HS-5 (cell line): ENCODE results near the gene ASB7.
"Not testable (repeated sequence)": the region's sequence is repeated elsewhere in the genome, so short reads cannot be mapped to it uniquely, and the experiment has no call there.

Experiments
- DNase-seq: peaks from one replicate; pipeline ENCODE4 v3.0.0-alpha.2; 2012; ENCODE audit warnings: low read depth

Gene ASB7

GRCh38 chr15:100602064-100602822 lies at the start of gene ASB7, which contains the start of gene LINS1:
Gene ASB7, plus strand, starts transcription at chr15:100602589. Its CDS starts 9,628 bp downstream, at chr15:100612217.
Gene LINS1, minus strand, starts transcription at chr15:100602184. Its CDS starts 21,342 bp downstream, at chr15:100580842.
- DNase-seq = peak; percentile 100

GRCh38 chr15:100553468-100553867 lies 48.9 kb upstream of the ASB7 start:
- no peak for DNase-seq

- DNase-seq = no peak
Measured at GRCh38 chr15:100558771-100559254, 43.6 kb upstream of the ASB7 start.

GRCh38 chr15:100559330-100559729 lies 43.1 kb upstream of the ASB7 start:
- DNase-seq = no peak

GRCh38 chr15:100560323-100560722 lies 42.1 kb upstream of the ASB7 start:
- no peak for DNase-seq

GRCh38 chr15:100565591-100565990 lies 36.8 kb upstream of the ASB7 start:
- no peak for DNase-seq

- DNase-seq = no peak
Measured at GRCh38 chr15:100566850-100567628, 35.4 kb upstream of the ASB7 start.

GRCh38 chr15:100569391-100569790 lies 33.0 kb upstream of the ASB7 start:
- DNase-seq = no peak

- DNase-seq = no peak
Measured at GRCh38 chr15:100570275-100570674, 32.1 kb upstream of the ASB7 start.

- DNase-seq = no peak
Measured at GRCh38 chr15:100570735-100571313, 31.6 kb upstream of the ASB7 start.

- no peak for DNase-seq
Measured at GRCh38 chr15:100571592-100572167, 30.7 kb upstream of the ASB7 start.

GRCh38 chr15:100572362-100572983 lies 29.9 kb upstream of the ASB7 start:
- no peak for DNase-seq

GRCh38 chr15:100573526-100573925 lies 28.9 kb upstream of the ASB7 start:
- no peak for DNase-seq

GRCh38 chr15:100580414-100580813 lies 22.0 kb upstream of the ASB7 start:
- no peak for DNase-seq

- no peak for DNase-seq
Measured at GRCh38 chr15:100588638-100589242, 13.6 kb upstream of the ASB7 start.

- DNase-seq = not testable (repeated sequence)
Measured at GRCh38 chr15:100591163-100591562, 11.2 kb upstream of the ASB7 start.

- DNase-seq = no peak
Measured at GRCh38 chr15:100591835-100592234, 10.6 kb upstream of the ASB7 start.

GRCh38 chr15:100592898-100593297 lies 9.5 kb upstream of the ASB7 start:
- no peak for DNase-seq

GRCh38 chr15:100593431-100593830 lies 9.0 kb upstream of the ASB7 start:
- no peak for DNase-seq

GRCh38 chr15:100595964-100596363 lies 6.4 kb upstream of the ASB7 start:
- no peak for DNase-seq

- no peak for DNase-seq
Measured at GRCh38 chr15:100596792-100597191, 5.6 kb upstream of the ASB7 start.
